ENCODE measurements around the gene NACC2.
A peak's percentile ranks its signal among the peaks of the same experiment; 100 is the strongest.

Gene NACC2

GRCh38 chr9:136086213-136086881, 8.7 kb downstream of the NACC2 start:
- Histone ChIP-seq H3K9me3 (no peaks in the 10 kb centered on the region), H3K27me3 (no peaks in the 10 kb centered on the region), H3K4me3 (peak overlapping the region; percentile 22 to 26), H3K4me1 (peaks cover 24 to 96% (median 88%) of the 10 kb centered on the region in 4 donors), H3K36me3 (peaks cover 0 to 11% (median 5%) of the 10 kb centered on the region in 3 donors), H3K27ac (peak overlapping the region; percentile 96)
- DNase-seq: peak in 1 of 2 donors; percentile 89
- intact Hi-C loops (cut with DNase I; ENCODE audit: low total_unique reads): loop anchor here (5.0 kb wide), 2 partner anchors 34 to 36 kb away; no protein-coding TSS in a partner anchor
- TF ChIP-seq CTCF (IDR thresholded peaks at IDR 0.05): no peak

GRCh38 chr9:136085815-136086212, 9.3 kb downstream of the NACC2 start:
- Histone ChIP-seq H3K9me3 (no peaks in the 10 kb centered on the region), H3K4me3 (peak overlapping the region; percentile 22 to 26), H3K27ac (peak overlapping the region; percentile 96), H3K27me3 (no peaks in the 10 kb centered on the region), H3K36me3 (peaks cover 0 to 11% (median 5%) of the 10 kb centered on the region in 3 donors), H3K4me1 (peaks cover 23 to 96% (median 88%) of the 10 kb centered on the region in 4 donors)
- DNase-seq: peak; percentile 57 to 93
- TF ChIP-seq CTCF (IDR thresholded peaks at IDR 0.05): no peak
- intact Hi-C loops (cut with DNase I; ENCODE audit: low total_unique reads): loop anchor here (5.0 kb wide), 2 partner anchors 34 to 36 kb away; no protein-coding TSS in a partner anchor

- no peak for TF ChIP-seq CTCF (IDR thresholded peaks at IDR 0.05)
- intact Hi-C loops (cut with DNase I; ENCODE audit: low total_unique reads): no loop called here
- Histone ChIP-seq H3K9me3 (no peaks in the 10 kb centered on the region), H3K27me3 (no peaks in the 10 kb centered on the region), H3K4me3 (no peak overlapping the region), H3K4me1 (peaks cover 18 to 96% (median 87%) of the 10 kb centered on the region in 4 donors), H3K27ac (no peak overlapping the region), H3K36me3 (peaks cover 0 to 11% (median 5%) of the 10 kb centered on the region in 3 donors)
- peak in 1 of 2 donors; percentile 64 for DNase-seq
These were observed 10.8 kb downstream of the NACC2 start for GRCh38 chr9:136084063-136084944.

DNA sequence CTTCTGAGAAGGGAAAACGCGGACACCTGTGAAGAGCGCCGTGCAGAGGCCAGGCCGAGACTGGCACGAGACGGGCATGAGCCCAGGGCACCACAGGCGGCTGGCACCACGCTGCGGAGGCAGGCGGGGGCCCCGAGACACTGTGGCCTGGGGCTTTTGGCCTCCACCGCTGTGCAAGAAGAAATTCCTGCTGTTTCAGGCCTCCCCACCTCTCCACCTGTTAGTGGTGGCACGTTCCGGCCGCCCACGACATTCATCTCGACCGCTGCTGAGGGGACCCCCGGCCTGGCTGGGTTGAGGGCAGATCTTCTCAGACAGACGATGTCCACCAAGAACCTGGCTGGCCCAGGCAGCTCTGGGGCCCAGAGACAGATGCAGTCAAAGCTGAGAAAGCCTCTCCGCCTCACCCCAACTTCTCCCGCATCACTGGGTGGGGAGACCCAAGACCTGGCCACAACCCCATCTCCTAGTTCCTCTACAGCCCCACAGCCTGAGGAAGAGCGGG, 11.5 kb downstream of the NACC2 start:
- H3K27ac ChIP-seq: no peak overlapping the region
- TF ChIP-seq CTCF (IDR thresholded peaks at IDR 0.05): no peak
- intact Hi-C loops (cut with DNase I; ENCODE audit: low total_unique reads): no loop called here
- peak in 1 of 2 donors; percentile 60 for DNase-seq
- H3K9me3 ChIP-seq: no peaks in the 10 kb centered on the region
- no peak overlapping the region for H3K4me3 ChIP-seq
- peaks cover 0 to 11% (median 5%) of the 10 kb centered on the region in 3 donors for H3K36me3 ChIP-seq
- no peaks in the 10 kb centered on the region for H3K27me3 ChIP-seq
- H3K4me1 ChIP-seq: peaks cover 19 to 96% (median 87%) of the 10 kb centered on the region in 4 donors

DNA sequence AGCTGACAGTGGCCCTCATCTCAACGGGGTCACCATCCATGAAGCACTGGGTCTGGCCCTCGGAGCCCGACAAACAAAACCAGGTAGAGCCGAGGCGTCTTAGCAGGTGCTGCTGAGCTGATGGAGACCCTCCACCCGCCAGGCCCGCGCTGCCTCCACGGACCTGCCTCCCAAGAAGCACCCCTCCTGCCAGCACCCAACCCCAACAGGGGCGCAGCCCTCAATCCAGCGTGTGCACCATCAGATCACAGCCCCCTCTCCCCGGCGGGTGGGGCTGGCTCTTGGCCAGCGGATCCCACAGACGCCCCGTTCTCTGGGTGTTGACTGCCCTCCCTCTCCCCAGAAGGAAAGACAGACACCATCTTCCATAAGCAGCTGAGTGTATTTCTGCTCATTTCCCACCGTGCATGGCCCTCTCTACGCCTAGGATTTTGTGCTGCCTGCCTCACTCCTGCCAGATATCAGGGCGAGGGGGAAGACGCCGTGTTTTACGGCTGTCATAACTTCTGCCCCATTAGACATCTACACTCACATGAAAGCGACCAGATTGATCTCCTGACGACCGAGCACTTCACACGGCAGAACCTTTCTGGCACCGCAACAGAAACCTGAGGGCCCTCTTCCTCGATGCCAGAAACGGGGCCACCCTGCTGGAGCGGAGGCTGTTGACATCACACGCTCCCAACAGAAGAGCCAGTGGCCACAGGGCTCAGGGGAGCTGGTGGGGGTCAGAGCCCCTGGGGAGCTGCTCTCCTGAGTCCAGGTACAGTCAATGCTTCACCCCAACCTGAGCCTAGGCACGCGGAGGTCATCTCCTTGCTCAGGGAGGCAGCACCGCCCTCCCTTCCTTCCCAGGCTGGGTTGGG, 12.4 kb downstream of the NACC2 start:
- Histone ChIP-seq H3K27ac (no peak overlapping the region), H3K36me3 (peaks cover 0 to 11% (median 5%) of the 10 kb centered on the region in 3 donors), H3K9me3 (no peaks in the 10 kb centered on the region), H3K4me1 (peaks cover 19 to 95% (median 82%) of the 10 kb centered on the region in 4 donors), H3K27me3 (no peaks in the 10 kb centered on the region), H3K4me3 (no peak overlapping the region)
- intact Hi-C loops (cut with DNase I; ENCODE audit: low total_unique reads): no loop called here
- no peak for TF ChIP-seq CTCF (IDR thresholded peaks at IDR 0.05)
- peak in 1 of 2 donors; percentile 50 for DNase-seq

All from tibial artery (tissue), 4 donors.